Measurements from ENCODE around the gene PTPN4.

GRCh38 chr2:119801040-119801439, 41.3 kb downstream of the PTPN4 start:
- no peak for TF ChIP-seq NFYB (IDR thresholded peaks at IDR 0.05; ENCODE audit: insufficient read depth, low read depth, low read length)
- no peak for TF ChIP-seq CTCF (IDR thresholded peaks at IDR 0.05 in 2 of 3, conservative IDR thresholded peaks at IDR 0.05 in 1 of 3; ENCODE audit: control insufficient read depth in 2 of 3, extremely low read depth in 1 of 3, insufficient read depth in 1 of 3, low read depth in 3 of 3, low read length in 3 of 3)
- no peak for TF ChIP-seq FOS (IDR thresholded peaks at IDR 0.05; ENCODE audit: borderline replicate concordance, extremely low read depth, insufficient read length)
- no peak for TF ChIP-seq REST (IDR thresholded peaks at IDR 0.05; ENCODE audit: low read depth, low read length)
- no peak for TF ChIP-seq EP300 (IDR thresholded peaks at IDR 0.05; ENCODE audit: borderline replicate concordance in 1 of 2, control insufficient read depth in 1 of 2, low read depth in 2 of 2, low read length in 2 of 2)
- no peak for TF ChIP-seq PAX5 (IDR thresholded peaks at IDR 0.05; ENCODE audit: borderline replicate concordance, low read depth, low read length)
- no peak for TF ChIP-seq RUNX3 (IDR thresholded peaks at IDR 0.05; ENCODE audit: low read length)
- TF ChIP-seq CBFB (IDR thresholded peaks at IDR 0.05; ENCODE audit: low read depth), result no peak
- no peak for TF ChIP-seq SIX5 (IDR thresholded peaks at IDR 0.05; ENCODE audit: low read depth, low read length, severe bottlenecking)

All from GM12878 (cell line).